IMR-90 (cell line): ENCODE results near the gene NR1D1.

ENCODE experiments used
- BHLHE40 ChIP-seq: fragments of 150-350 bp; IDR thresholded peaks from 2 replicates; pipeline ENCODE4 v1.6.1; 2016; ENCODE audit warnings: mild to moderate bottlenecking, low read depth, low read length
- CEBPB ChIP-seq: IDR thresholded peaks from 2 replicates; pipeline ENCODE4 v1.6.1; 2012; ENCODE audit warnings: low read depth, low read length, improper control_type of control experiment
- CTCF ChIP-seq: conservative IDR thresholded peaks from 2 replicates; pipeline ENCODE4 v1.5.1; 2012; ENCODE audit warnings: mild to moderate bottlenecking, low read depth, low read length, improper control_type of control experiment
- FOS ChIP-seq: fragments of 150-350 bp; IDR thresholded peaks from 2 replicates; pipeline ENCODE4 v1.6.1; 2016; ENCODE audit warnings: low read depth, low read length
- MAFK ChIP-seq: IDR thresholded peaks from 2 replicates; pipeline ENCODE4 v1.6.1; 2012; ENCODE audit warnings: low read depth, low read length, improper control_type of control experiment
- MAZ ChIP-seq: IDR thresholded peaks from 2 replicates; pipeline ENCODE4 v1.6.1; 2012; ENCODE audit warnings: low read depth, mild to moderate bottlenecking, low read length, improper control_type of control experiment, moderate library complexity, borderline replicate concordance
- NFE2L2 ChIP-seq: fragments of 150-350 bp; IDR thresholded peaks from 2 replicates; pipeline ENCODE4 v1.6.1; 2016; ENCODE audit warnings: low read depth, mild to moderate bottlenecking, low read length
- POLR2A ChIP-seq: IDR thresholded peaks from 2 replicates; pipeline ENCODE4 v1.6.1; 2012; ENCODE audit warnings: mild to moderate bottlenecking, low read depth, low read length
- RAD21 ChIP-seq: IDR thresholded peaks from 2 replicates; pipeline ENCODE4 v1.6.1; 2012; ENCODE audit warnings: low read length, improper control_type of control experiment
- RCOR1 ChIP-seq: IDR thresholded peaks from 2 replicates; pipeline ENCODE4 v1.6.1; 2012; ENCODE audit warnings: mild to moderate bottlenecking, low read length, improper control_type of control experiment; ENCODE audit not compliant: insufficient replicate concordance
- SMC3 ChIP-seq: fragments of 150-350 bp; IDR thresholded peaks from 2 replicates; pipeline ENCODE4 v1.6.1; 2016; ENCODE audit warnings: low read depth, mild to moderate bottlenecking, antibody characterized with exemption, low read length, moderate library complexity

DNA sequence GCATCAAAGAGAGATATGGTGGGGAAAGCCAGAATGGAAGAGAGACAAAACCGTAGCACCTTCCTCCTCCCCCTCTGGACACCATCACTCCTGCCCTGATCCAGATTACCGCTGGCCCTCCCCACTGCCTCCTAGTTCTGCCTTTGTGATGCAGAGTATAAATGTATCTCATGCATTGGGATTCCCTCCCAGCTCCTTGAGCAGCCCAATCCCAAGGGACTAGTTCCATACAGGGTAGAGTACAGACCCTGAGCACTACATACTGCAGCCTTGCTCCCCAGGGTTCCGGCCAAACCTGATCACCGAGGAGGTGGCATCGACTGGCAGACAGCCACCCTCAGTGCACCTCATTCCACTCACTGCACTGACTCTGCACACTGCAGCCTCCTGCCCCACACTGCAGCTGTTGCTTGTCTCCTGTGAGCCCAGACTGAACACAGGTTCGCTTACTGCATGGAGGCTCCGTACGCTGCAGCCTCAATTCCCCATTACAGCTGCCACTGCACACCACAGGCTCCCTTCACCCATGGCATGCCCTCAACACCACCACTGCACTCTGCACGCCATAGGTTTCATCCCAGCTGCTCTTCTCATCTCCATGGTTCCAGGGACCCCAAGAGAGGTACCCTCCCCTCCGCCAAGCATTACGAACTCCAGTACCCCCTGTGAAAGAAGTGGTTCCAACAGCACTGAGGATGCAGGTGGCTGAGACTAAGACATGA, 39.3 kb downstream of the NR1D1 start:
- TF ChIP-seq CTCF (no peak), CEBPB (no peak), MAFK (no peak), POLR2A (no peak), MAZ (no peak), RAD21 (no peak), NFE2L2 (no peak), FOS (no peak), RCOR1 (no peak), SMC3 (no peak), BHLHE40 (no peak)
